NCI-H748 treated with DMSO at 0.1 percent for 48 hours (cell line): Measurements from ENCODE around the gene KRT9.
"Not testable (repeated sequence)": the region's sequence is repeated elsewhere in the genome, so short reads cannot be mapped to it uniquely, and the experiment has no call there.

ENCODE experiments used
- DNase-seq: peaks from one replicate; lab custom pipeline; 2025; lab: John Stamatoyannopoulos, UW

The KRT9 gene

DNA sequence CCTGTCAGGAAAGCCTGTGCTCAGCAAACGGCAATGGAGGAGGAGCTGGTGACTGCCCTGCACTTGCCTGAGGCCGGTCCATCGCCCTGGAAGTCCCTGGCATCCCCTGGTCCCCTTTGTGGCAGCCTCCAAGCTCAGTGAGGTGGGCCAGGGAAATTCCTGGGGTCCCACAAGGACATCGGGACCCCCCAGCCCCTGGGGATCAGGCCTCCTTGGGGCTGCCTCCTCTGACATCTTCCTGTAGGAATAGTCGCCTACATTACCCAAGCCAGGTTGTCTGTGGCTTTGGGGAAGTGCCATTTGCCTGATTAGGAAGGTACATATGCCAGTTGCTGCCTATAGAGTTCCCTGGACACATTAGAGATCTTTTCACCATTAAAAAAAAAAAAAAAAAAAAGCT is 7.1 kb upstream of the KRT9 start:
- DNase-seq: no peak

GRCh38 chr17:41578538-41578937 is 6.7 kb upstream of the KRT9 start:
- DNase-seq: no peak

GRCh38 chr17:41576740-41577139 is 4.9 kb upstream of the KRT9 start:
- not testable (repeated sequence) for DNase-seq

DNA sequence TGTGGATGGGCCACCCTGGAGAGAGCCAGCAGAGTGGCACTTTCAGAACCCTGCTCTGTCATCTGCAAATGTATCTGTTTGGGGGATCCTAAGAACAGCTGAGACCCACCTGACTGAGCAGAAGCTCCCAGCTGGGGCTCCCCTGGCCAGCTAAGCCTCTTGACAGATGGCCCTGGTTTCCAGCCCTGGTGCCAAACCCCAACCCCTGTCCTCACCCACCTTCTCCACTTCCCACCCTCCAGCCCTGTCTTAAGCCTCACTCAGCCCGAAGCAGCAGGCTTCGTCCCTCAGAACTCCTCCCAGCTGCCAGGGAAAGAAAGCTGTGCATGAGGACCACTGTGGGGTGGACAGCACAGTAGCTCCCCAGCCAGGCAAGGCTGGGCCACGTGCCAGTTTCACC is 3.5 kb upstream of the KRT9 start:
- no peak for DNase-seq

- no peak for DNase-seq
Measured at GRCh38 chr17:41567317-41567716, 4.5 kb downstream of the KRT9 start.

DNA sequence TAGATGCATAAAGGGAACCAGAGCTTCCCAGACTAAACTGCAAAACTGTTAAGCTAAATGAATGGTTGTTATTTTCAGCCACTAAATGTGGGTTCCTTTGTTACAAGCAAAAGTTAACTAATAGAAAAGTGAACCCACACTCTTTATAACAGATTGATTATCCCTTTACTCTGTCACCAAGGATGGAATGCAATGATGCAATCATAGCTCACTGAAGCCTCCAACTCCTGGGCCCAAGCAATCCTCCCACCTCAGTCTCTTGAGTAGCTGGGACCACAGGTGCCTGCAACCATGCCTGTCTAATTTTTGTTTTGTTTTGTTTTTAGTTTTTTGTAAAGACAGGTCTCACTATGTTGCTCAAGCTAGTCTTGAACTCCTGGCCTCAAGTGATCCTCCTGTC is 6.5 kb downstream of the KRT9 start:
- DNase-seq: no peak

GRCh38 chr17:41563607-41564170 is 8.2 kb downstream of the KRT9 start:
- DNase-seq: no peak

DNA sequence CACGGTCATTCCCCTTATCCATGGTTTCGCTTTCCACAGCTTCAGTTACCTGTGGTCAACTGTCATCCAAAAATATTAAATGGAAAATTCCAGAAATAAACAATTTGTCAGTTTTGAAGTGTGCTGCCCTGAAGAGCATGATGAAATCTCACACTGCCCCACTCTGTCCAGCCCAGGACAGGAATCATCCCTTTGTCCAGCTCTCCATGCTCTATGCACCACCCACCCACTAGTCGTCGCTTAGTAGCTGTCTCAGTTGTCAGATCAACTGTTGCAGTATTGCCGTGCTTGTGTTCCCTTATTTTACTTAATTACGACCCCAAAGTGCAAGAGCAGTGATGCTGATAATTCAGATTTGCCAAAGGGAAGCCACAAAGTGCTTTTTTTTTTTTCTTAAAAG is 10.3 kb downstream of the KRT9 start:
- no peak for DNase-seq

GRCh38 chr17:41559548-41559947 is 12.3 kb downstream of the KRT9 start:
- no peak for DNase-seq

DNA sequence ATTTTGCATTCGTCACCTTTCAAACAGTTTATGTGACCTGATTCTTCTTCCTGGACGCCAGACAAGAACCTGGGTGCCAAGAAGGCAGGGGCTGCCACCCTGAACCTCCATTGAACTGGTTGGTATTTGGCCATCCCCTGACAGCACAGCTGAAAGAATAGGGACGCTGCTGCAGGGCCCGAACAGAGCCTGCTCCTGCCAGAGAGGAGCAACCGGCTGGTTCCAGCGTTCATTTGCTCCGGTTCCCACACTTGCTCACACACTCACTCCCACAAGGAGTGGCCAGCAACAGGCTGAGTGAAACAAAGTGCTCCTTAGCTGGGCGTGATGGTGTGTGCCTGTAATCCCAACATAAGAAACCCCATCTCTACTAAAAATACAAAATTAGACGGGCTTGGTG is 14.9 kb downstream of the KRT9 start:
- DNase-seq: no peak

GRCh38 chr17:41556306-41556705 is 15.6 kb downstream of the KRT9 start:
- DNase-seq: no peak

DNA sequence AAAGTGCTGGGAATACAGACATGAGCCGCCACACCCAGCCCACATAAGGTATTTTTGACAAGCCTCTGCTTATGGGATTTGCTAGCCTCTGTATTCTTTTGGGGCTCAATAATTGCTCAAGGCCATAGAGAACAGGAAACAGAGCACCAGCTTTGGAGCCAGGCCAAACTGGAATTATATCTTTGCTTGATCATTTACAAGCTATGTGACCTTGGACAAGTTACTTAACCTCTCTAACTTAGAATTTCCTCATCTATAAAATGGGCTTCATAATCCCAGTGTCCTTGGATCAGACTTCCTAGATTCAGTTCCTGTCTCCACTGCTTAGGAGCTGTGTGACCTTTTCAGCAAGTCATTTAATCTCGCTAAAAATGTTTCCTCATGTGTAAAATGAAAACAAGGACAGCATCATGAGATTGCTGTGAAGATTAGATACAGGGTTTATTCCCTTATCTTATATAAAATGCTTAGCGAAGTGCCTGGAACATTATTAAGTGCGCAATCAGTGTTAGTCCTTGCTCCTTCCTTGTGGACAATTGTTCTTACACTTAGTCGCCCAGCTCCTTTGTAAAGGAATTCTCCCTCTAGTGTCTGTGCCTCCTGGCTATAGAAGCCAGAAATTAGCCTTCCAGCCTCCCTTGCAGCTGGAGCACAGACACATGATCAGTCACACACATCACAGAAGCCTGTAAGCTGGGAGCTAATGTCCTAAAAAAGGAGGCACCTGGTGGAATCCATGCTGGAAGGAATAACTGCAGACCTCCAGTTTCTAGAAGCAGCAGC is 16.6 kb downstream of the KRT9 start:
- DNase-seq: no peak

- no peak for DNase-seq
Measured at GRCh38 chr17:41553987-41554680, 17.7 kb downstream of the KRT9 start.

GRCh38 chr17:41553176-41553575 is 18.7 kb downstream of the KRT9 start:
- DNase-seq: no peak

DNA sequence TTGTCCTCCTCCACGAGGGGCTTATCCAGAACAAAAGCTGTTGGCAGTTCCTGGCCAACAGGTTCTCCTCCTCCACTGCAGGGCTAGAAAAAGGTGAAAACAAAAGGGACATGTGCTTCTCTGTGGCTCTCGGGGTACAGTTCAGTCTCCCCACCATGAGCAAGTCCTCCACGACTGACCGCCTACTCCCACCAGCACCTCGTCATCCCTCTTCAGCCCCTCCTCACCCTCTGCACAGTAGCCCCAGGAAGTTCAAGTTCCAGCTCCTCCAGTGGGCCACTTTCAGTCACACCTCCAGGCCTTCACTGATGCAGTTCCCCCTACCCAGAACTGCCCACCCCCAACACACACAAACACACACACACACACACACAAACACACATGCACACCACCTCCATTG is 19.4 kb downstream of the KRT9 start:
- DNase-seq: no peak

GRCh38 chr17:41551365-41551764 is 20.5 kb downstream of the KRT9 start:
- no peak for DNase-seq

GRCh38 chr17:41549596-41550039 is 22.2 kb downstream of the KRT9 start:
- DNase-seq: no peak

DNA sequence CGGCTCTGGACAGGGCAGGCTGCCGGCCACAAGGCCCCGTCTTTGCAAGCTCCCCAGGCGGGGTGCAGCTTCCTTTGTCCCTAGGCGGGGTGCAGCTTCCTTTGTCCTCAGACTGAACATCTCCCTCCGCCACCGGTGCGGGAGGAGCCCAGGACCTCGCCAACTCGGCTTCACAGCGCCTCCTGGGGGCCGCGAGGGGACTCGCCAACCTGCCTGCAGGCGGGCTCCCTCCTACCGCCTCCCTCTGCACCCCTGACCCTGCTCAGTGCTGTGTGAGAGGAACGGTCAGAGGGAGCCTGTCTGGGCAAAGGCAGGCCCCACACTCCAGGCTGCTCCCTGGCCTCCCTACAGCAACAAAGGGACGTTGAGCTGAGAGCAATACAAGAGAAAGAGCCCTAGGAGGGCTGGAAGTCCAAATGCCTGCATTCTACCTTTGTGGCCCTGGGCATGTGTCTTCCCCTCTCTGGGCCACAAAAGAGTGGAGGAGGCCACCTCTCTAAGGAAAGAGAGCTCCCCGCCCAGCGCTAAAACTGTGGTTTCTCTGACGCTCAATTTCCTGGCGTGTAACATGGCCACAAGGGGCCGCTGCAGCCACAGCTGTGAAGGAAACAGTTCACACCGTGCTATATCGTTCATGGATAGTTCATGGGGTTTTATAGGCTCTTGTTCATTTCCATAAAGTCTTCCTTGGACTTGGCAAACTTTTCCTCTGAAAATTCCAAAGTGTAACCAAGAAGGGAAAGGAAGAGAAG is 22.8 kb downstream of the KRT9 start:
- peak; percentile 49 for DNase-seq

GRCh38 chr17:41547921-41548843 is 23.7 kb downstream of the KRT9 start:
- no peak for DNase-seq

DNA sequence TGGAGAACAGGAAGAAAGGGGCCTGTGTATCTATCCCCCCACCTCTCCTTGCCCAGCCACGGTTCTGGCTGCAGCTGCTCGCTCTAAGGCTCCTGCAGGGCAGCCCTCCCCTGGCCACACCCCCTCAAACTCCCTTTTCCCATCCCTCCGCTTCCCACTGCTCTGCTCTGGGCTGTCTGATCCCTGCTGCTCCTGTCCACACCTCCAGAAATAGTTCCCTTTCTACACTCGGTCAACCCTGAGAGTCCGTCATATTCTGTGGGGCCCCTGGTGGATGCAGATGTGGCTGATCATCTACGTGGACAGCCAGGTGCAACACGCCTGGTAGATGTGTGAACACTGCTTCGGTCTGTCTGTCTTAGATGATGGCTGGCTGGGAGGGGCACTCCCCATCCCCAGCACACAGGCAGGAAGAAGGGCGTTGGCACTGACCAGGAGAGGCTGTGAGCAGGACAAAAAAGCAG is 24.4 kb downstream of the KRT9 start:
- DNase-seq: no peak

DNA sequence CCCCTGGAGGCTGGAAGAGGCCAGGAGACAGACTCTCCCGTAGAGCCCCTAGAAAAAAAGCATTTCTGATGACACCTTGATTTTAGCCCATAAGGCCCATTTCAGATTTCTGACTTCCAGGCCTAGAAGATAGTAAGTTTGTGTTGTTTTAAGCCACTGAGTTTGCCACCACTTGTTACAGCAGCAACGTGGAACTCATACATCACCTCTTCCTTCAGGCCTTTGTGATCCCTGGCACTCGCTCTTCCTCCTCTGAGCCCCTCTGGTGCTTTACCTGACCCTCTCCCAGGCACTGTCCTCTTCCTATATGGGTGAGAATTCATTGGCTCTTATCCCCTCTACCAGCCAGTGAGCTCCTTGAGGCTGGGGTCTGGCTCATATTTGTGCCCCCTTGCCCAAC is 25.0 kb downstream of the KRT9 start:
- DNase-seq: no peak
